Measurements from ENCODE around the gene GYPE.
"Not testable (repeated sequence)": the region's sequence is repeated elsewhere in the genome, so short reads cannot be mapped to it uniquely, and the experiment has no call there.

GRCh38 chr4:143950185-143950584, 44.8 kb upstream of the GYPE start:
- TF ChIP-seq CTCF, POLR2A (IDR thresholded peaks at IDR 0.05): not testable (repeated sequence)
